Measurements from ENCODE around the gene TIE1.

- no peak for TF ChIP-seq CTCF (IDR thresholded peaks at IDR 0.05)
- no peak for TF ChIP-seq POLR2AphosphoS5 (IDR thresholded peaks at IDR 0.05)
- TF ChIP-seq POLR2A (IDR thresholded peaks at IDR 0.05), result no peak
- TF ChIP-seq EP300 (IDR thresholded peaks at IDR 0.05), result no peak
These were observed 8.0 kb downstream of the TIE1 start for GRCh38 chr1:43308635-43309404.
